Activated T-cell treated with anti-CD3 and anti-CD28 coated beads for 4 hours (primary cell): ENCODE data around the gene ACTG2.
"Not testable (repeated sequence)": the region's sequence is repeated elsewhere in the genome, so short reads cannot be mapped to it uniquely, and the experiment has no call there.

Source experiments
- DNase-seq: peaks from one replicate; pipeline ENCODE4 v3.0.0-alpha.2; 2020

Gene ACTG2

DNA sequence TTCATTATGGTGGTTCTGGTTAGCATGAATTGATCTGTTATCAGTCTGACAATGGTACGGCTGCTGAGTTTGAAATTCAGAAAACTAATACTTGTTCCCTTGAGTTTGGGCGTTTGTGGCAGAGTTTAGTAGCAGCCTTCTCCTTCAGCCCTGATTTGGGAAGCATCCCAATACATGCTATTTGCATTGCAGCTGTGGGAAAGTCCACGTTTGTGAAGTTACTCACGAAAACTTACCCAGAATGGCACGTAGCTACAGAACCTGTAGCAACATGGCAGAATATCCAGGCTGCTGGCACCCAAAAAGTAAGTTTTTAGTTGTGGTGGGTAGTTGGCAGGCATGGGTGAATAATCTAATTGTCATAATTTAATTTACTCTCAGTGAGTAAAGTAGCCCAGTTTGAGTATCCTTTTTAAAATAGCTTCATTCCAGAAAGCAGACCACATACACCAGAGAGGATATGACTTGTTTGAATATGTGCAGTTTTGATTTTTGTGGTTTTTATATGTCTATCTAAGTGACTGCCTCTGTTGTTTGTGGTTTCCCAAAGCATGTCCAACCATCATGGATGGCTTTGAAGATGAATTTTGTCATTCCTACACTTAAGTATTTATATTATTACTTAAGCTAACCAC lies 46.0 kb downstream of the ACTG2 start:
- DNase-seq: no peak

DNA sequence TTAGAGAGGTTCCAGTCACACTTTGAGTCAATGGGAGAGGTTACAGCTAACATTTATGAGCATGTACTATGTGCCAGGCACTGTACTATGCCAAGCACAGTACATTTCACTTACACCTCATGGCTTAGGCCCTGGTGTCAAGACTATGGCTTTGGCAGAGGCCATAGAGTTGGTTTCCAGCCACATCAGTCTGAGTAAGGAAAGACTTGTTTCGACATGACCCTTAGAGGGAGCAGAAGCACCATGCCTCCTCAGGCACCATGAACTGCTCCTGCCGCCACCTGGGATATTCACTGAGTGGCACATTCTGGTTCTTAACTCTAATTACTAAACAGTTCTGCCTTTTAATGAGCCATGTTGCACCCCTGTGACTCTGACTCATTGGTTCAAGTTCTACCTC lies 46.6 kb downstream of the ACTG2 start:
- no peak for DNase-seq

DNA sequence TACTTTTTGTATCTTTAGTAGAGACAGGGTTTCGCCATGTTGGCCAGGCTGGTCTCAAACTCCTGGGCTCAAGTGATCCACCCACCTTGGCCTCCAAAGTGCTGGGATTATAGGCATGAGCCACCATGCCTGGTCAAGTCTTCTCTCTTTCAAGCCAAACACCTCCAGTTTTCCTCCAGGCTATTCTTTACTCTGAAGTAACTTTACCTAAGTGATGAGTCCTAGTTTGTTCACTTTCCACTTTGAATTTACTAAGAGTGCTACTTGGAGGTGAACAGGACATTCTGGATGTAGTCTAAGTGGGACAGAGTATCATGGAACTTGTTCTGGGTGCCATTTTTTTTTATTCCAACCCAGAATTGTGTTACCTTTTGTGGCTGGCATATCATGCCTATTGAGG lies 47.3 kb downstream of the ACTG2 start:
- DNase-seq: not testable (repeated sequence)

DNA sequence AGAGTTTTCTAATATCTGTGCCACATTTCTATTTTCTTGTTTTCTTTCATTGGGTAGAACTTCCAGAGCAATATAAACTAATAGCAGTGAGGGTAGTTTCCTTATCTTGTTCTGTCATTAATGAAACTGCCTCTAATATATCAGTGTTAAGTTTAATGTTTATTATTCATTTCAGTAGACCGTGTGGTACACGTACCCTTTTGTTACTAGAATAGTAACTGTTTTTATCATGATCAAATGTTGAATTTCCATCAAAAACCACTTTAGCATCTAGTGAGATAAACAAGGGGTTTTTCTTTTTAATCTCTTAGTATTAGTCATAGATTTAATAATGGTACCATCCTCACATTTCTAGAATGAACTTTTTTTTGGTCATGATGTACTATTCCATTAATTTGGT lies 49.9 kb downstream of the ACTG2 start:
- no peak for DNase-seq

DNA sequence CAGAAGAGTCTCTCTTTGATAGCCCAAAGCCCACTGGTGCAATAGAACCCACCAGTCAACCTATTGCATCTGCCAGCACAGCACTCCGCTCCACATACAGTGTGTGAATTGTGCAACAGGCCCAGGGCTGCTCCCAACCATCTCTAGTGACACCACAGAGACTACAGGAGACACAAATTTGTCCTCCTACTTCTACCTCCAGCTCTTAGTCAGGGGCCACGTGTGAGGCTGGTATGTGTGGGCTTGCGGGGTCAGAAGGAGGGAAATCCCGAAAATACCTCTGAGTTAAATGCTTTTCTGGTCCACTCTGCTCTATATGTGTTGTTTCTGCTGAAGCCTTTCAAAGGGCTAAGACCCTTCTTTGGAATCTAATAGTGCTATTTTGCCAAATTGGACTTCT lies 51.9 kb downstream of the ACTG2 start:
- DNase-seq: no peak

DNA sequence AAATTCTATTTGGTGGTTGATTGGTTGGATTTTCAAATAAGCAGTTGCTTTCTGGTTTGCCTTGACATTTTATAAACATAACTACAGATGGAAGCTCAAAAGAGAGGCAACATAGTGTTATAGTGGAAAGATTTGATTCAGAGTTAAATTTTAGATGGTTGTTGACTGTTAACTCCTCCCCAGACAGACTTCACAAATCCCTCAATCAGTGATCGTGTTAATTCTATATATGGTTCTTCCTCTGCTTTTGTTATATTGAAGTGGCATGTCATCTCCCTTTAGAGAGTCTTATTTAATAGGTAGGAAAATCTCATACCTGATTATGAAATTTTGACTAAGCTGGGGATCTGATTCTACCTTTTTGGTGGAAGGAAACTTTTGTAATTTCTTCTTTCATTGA lies 53.4 kb downstream of the ACTG2 start:
- DNase-seq: no peak

DNA sequence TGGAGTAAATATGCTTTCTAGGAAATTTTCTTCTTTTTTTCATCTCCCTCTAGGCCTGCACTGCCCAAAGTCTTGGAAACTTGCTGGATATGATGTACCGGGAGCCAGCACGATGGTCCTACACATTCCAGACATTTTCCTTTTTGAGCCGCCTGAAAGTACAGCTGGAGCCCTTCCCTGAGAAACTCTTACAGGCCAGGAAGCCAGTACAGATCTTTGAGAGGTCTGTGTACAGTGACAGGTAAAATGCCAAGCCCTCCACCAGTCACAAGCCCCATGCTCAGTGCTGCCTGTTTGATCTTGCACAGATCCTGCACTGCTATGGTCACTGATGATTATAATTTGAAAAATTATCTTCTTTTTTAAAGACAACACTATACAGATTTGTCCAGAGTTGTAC lies 53.9 kb downstream of the ACTG2 start:
- no peak for DNase-seq

DNA sequence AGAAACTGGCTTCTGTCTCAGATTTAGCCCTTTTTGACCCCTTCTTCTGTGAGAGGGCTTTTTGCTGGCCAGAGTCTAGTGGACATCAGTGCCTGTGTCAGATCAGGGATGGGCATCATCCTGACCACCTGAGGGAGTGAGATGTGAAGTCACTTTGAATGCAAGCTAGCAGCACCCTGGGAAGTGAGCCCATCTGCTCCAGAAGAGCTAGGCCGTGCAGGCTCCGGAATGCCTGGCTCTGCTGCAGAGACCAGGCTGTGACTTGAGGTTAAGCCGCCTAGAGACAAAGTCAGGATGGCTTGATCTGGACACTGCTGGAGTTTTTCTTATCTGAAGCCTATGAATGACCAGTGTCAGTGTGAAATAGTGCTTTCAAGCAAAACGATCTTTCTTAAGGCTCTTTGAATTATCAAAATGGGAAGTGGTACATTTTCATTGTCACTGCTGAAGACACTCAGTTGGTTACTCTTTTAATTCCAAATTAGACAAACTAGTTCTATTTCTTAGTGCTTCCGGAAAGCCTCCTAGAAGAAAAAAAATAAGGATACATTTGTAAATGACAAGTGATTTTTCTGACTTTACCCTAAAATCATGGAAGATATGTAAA lies 54.7 kb downstream of the ACTG2 start:
- DNase-seq: no peak

DNA sequence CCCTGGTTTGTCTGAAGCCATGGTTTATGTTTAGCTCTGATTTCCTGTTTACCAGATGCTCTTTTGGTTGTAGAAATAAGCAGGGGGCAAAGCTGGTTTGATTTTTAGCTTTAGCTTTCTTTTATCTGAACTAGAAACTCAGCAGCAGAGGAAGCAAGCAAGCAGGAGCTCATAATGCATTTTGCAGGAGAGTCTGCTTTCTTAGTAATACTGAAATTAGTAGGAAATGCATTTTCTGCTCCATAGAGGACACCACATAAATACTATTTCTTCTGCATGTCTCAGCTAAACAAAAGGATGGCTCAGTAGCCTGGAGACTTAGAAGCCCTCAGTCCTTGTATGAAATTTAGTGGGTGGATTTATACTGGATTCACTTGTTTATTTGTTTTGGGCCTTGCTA lies 57.0 kb downstream of the ACTG2 start:
- no peak for DNase-seq

DNA sequence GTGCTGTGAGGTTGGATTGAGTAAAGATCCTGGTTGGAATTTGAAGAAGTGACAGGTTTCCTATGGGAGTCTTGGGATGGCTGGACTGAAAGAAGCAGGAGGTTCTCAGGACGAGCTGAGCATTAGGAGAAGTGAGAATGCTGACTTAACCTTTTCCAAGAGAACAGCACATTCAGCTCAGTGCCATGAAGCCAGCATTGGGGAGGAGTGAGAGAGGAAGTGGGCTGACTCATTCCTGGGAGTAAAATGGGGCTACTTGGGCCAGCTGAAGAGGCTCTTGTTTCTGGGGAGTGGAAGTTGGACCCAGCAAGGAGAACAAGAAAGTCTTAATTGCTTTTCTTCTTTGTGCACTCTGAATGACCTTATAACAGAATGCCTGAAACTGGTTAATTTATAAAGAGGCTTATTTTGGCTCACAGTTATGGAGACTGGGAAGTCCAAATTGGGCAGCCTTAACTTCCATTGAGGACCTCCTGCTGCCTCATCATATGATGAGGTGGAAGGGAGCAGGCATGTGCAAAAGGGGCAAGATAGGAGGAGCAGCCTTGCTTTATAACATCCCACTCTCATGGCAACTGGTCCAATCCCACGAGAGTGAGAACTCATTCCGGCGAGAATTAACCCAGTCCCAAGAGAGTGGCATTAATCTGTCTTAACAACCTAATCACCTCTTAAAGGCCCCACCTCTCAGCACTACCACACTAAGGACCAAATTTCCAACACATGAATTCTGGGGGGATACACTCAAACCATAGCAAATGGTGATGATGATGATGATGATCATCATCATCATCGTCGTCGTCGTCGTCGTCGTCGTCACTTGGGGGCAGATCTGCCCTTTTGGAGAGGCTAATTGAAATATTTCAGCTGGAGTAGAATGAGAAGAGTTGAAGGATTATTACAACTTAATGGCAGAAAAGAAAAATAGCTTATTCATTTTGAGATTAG lies 60.0 kb downstream of the ACTG2 start:
- DNase-seq: no peak

DNA sequence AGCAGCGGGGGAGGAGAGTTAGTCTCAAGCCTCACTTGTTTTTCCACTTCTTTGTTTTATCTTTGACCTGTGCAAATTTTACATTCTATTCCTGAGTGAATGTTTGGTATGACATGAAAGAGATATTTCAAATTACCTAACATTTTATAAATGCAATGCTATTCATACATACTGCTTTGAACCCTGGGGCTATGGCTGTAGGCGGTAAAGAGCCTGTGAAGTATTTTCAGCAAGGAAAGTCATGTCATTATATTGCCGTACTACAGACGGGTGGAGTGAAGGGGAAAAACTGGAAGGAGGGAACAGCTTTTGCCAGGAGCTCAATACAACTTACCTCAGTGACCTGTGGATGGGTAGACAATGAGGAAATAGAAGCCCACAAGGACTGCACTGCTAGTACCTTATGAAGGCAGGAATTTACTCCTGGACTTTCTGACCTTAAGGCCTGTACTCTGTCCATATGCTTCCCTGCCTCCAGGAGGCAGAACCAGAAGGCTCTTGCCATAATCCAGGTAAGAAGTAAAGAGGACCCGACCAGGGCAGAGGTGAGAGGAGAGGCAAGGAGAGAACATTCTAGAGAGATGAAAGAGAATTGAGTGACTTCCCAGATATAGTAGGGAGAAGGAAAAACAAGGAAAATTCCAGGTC lies 63.5 kb downstream of the ACTG2 start:
- DNase-seq: no peak

DNA sequence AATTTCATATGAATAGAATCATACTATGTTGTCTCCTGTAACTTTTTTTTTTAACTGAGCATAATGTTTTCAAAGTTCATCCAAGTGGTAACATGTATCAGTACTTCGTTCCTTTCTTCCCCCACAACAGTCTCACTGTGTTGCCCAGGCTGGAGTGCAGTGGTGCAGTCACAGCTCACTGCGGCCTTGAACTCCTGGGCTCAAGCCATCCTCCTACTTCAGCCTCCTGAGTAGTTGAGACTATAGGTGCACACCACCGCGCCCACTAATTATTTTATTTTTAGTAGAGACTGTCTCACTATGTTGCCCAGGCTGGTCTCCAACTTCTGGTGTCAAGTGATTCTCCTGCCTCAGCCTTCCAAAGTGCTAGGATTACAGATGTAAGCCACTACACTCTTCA lies 68.5 kb downstream of the ACTG2 start:
- DNase-seq: no peak

DNA sequence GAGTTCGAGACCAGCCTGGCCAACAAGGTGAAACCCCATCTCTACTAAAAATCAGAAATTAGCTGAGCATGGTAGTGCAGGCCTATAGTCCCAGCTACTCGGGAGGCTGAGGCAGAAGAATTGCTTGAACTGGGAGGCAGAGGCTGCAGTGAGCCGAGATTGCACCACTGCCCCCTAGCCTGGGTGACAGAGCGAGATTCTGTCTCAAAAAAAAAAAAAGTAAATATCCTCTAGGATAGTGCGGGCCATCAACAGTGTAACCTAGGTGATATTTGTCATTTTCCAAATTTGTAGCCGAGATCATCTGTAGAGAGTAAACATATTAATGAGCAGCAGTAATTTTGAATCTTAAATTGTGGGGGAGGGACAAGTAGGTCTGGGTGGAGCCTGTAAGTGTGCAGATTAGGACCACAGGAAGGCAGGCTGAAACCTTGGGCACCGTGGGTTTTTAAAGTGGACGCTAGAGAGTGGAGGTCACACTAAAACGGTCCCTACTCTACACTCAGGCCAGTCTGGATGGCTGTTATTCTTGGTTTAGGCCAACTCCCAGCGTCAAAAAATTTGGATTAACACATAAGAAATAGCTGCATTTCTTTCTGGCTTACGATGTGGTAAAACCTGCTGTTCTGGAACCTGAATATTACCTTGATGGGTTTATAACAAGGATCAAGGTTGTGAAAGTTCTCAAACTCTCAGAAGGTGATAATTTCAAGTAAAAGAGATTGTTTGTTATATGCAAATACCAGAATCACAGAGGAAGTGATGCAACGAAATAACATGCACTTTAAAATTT lies 69.2 kb downstream of the ACTG2 start:
- DNase-seq: no peak

DNA sequence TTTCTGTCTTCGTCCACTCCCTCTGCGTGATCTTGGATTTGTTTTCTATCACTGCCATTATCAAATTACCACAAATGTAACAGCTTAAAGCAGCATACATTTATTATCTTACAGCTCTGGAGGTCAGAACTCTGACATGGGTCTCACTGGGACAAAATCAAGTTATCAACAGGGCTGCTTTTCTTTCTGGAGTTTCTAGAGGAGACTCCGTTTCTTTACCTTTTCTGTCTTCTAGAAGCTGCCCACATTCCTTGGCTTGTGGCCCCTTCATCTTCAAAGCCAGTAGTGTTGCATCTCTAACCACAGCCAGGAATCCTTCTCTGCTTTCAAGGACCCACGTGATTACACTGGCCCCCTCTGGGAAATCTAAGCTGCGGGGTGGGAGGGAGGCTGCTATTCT lies 70.0 kb downstream of the ACTG2 start:
- no peak for DNase-seq

DNA sequence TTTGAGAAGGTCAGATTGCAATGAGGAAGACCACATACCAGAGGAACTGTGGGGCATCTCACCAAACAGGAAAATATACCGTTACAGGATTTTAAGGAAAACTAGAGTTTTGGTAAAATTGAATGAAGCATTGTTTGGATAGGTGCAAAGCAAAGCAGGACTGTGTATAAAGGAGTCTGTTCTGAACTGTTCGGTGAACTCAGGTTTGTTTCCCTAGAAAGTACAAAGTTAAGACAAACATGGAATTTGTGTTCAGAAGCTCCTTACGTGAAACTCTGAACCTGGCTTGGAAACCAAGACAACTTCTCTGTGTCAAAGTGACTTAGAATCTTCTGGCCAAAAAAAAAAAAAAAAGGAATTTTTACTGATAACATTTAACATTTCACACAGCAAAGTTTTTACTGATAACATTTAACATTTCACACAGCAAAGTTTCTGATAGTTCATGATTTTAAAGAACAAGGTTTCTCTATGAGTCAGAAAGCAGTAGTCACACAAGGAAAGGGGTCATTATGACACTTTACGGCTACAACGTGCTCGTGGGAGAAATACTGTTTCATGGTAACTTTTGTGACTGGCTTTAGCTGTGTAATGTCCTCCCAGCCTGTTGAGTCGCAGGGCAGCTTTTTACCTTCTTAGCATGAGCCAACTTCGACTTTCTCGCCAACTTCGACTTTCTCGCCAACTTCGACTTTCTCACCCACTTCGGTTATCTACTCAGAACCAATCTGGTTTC lies 70.7 kb downstream of the ACTG2 start:
- DNase-seq: no peak

DNA sequence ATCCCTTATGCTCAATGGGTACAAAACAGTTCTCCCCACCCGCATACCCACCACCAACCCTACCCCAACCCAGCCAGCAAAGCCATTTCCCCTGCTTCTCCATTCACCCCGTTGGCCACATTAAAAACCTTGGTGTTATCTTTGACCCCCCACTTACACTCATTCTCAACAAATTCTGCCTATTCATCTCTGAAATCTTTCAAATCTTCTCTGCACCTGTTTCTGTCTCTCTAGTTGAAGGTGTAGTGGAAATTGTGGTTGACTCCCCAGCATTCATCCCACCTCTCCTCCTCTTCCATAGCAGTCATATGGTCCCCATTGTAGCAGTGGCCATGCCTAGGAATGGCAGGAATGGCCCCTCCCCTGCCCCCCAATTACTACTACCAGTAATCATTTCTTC lies 71.4 kb downstream of the ACTG2 start:
- DNase-seq: no peak

DNA sequence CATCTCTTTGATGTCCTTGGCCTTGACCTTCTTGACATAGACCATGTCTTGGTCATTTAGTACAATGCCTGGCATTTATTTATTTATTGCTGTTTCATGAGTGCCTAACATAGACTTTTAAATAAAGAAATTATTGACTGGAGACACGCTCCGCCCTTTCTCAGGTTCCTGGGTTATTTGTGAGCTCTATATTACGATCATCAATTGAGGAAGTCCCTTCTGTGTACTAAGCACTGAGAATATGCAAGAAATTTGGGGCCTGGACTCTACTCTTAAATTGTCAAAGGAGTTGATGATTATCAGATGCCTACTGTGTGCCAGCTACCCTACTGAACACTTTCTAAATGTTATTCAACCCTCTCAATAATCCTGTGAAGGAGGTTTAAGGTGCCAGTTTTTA lies 72.2 kb downstream of the ACTG2 start:
- no peak for DNase-seq

DNA sequence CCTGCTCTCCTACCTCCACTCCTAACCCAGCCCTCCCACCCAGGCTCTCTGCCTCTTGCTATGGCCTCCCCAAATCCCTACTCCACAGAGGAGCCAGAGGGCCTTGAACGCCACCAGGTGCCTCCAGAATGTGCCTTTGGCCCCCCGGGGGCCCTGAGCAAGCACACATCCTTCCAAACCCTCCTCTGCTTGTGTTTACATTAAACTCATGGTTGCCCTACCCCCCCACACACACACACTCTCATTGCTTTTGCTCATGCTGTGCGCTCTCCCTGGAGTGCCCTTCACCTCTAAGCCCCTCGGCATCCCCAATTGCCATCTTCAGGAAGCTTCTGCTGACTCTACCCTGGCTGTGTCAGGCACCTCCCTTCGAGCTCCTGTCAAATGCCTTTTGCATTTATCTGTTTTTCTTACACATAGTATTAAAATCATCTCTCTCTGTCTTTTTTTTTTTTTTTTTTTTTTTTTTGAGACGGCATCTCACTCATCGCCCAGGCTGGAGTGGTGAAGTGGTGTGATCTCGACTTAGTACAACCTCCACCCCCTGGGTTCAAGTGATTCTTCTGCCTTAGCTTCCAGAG lies 75.6 kb downstream of the ACTG2 start:
- DNase-seq: no peak

DNA sequence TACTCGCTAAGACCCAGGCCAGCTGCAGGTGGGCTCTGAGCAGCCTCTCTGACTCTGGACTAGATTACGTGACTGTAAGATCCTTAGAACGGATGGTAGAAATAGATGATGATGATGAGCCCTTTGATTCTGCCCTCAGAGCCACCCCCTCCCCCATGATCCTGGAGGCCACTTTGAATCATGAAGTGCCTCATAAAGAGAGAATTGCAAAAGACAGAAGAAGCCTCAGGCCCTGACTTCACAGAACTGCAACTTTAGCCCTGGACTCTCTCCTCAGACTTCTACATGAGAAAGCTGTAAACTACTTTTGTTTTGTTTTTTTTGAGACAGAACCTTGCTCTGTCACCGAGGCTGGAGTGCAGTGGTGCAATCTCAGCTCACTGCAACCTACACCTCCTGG lies 76.5 kb downstream of the ACTG2 start:
- no peak for DNase-seq
